ENCODE results near the gene GREB1L.

The GREB1L gene

GRCh38 chr18:21450503-21450902, 208.5 kb downstream of the GREB1L start:
- no peak for TF ChIP-seq CTCF (conservative IDR thresholded peaks at IDR 0.05; ENCODE audit: control insufficient read depth, insufficient read depth, low read depth, low read length)
- no peak overlapping the region for H3K4me3 ChIP-seq (ENCODE audit: control insufficient read depth, low read depth, low read length)
- no peak for DNase-seq (ENCODE audit: low read depth)

DNA sequence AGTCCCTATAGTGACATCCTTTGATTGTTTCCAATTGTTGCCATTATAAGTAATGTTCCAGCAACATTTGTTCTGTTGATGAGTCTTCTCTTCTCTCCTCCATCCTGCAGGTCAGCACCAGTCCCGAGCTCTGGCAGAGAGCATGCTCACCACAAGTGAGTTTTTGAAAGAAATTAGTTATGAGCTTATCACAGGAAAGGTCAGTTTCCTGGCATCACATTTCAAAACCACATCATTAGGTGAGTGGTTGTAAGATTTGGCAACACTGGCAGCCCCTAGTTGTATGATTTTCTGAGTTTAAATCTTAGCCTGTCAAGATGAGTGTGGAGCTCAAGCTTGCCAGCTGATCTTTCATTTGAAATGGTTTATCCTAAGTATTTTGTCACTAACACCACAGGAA, 208.9 kb downstream of the GREB1L start:
- no peak for TF ChIP-seq CTCF (conservative IDR thresholded peaks at IDR 0.05; ENCODE audit: control insufficient read depth, insufficient read depth, low read depth, low read length)
- DNase-seq (ENCODE audit: low read depth), result peak; percentile 23
- no peak overlapping the region for H3K4me3 ChIP-seq (ENCODE audit: control insufficient read depth, low read depth, low read length)

DNA sequence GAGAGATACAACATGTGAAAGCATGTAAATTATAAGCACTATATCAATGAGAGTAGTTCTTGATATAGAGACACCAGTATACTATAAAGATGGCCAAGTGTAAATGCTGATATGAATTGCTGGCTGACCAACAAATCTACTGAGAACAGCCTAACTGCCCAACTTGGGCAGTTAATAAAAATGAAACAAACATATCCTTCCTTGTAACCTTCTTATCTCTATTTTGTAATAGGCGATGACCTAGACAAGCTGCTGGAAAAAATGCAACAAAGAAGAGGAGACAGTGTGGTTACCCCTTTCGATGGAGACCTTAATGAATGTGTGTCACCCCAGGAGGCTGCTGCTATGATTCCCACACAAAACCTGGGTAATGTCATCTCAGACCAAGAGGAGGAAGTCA, 209.8 kb downstream of the GREB1L start:
- no peak for TF ChIP-seq CTCF (conservative IDR thresholded peaks at IDR 0.05; ENCODE audit: control insufficient read depth, insufficient read depth, low read depth, low read length)
- no peak for DNase-seq (ENCODE audit: low read depth)
- no peak overlapping the region for H3K4me3 ChIP-seq (ENCODE audit: control insufficient read depth, low read depth, low read length)

- no peak overlapping the region for H3K4me3 ChIP-seq (ENCODE audit: control insufficient read depth, low read depth, low read length)
- no peak for DNase-seq (ENCODE audit: low read depth)
- no peak for TF ChIP-seq CTCF (conservative IDR thresholded peaks at IDR 0.05; ENCODE audit: control insufficient read depth, insufficient read depth, low read depth, low read length)
These were observed 210.3 kb downstream of the GREB1L start for GRCh38 chr18:21452276-21452780.

DNA sequence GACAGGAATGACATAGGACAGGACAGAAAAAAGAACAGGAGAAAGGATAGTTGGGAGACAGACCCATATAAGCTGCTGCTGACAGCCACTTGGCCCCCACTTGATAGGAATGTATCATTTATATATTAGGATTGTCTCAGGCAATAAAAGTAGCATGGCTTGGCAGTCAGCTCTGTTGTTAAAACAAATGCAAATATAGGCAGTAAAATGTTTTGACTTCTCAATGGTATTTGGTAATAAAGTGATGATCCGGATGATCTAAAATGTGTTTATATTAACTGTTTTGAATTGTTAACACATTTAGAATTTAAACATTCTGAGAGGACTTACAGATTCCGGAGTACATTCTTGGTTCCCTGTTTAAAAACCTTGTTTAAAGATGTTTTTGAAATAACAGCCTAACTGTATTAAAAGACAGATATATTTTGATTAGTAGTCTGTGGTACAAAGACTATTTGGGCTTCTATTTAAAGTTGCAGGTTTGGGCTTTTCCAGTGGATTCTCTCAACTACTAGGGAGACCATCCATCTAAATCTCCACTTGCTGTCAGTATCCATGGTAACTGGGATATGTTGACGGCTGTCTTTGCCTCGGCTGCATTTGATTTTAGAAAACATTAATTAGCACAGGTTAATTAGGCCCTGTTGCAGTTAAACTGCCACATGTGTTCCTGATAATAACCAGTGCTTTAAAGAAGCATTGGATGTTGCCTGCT, 210.9 kb downstream of the GREB1L start:
- no peak overlapping the region for H3K4me3 ChIP-seq (ENCODE audit: control insufficient read depth, low read depth, low read length)
- DNase-seq (ENCODE audit: low read depth), result no peak
- TF ChIP-seq CTCF (conservative IDR thresholded peaks at IDR 0.05; ENCODE audit: control insufficient read depth, insufficient read depth, low read depth, low read length), result no peak

DNA sequence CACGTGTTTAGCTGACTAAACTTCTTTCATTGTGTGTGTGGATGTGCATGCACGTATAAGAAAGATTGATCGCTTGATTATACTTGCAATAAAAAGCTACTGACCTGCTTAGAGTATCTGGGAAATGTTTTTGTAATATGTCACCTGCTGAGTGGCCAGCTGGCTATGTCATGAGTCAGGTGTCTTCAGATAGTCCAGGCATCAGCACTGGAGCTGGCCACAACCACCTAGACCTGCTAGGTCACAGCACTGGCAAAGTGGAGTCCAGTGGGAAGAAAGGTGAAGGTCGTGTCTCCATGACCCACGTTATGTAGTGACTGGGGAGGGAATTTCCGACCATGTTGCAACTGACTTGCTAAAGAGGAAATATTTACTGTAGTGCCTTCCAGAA, 211.5 kb downstream of the GREB1L start:
- no peak for DNase-seq (ENCODE audit: low read depth)
- TF ChIP-seq CTCF (conservative IDR thresholded peaks at IDR 0.05; ENCODE audit: control insufficient read depth, insufficient read depth, low read depth, low read length), result no peak
- H3K4me3 ChIP-seq (ENCODE audit: control insufficient read depth, low read depth, low read length), result no peak overlapping the region
